ENCODE data around the gene IL11RA. TPM values are rescaled to one million over a fixed set of nuclear protein-coding genes. Genes with fewer than 3 reads are reported as not detected.

IL11RA gene
- total RNA-seq, 5 donors from 2014 or later (not counting 1 experiment from before 2014, with no cell fraction given): 166 to 220 (median 180) TPM

GRCh38 chr9:34628656-34629490, 23.1 kb upstream of the IL11RA start, which contains the start of gene ARID3C:
Gene ARID3C, minus strand, starts transcription at chr9:34629066. Its CDS starts 1,052 bp downstream, at chr9:34628014.
- Histone ChIP-seq H3K4me3 (ENCODE audit: control insufficient read depth in 1 of 2, extremely low read depth in 1 of 2, low read length in 1 of 2) (peak within 1 kb of the TSS; percentile 37 to 64), H3K27me3 (replicated peaks in 1 of 2; ENCODE audit: control insufficient read depth in 2 of 2, extremely low read depth in 1 of 2, insufficient read depth in 2 of 2, low read length in 1 of 2) (peaks cover 19 to 65% of the 10 kb centered on the region in 2 experiments), H3K27ac (ENCODE audit: low read length) (no peak within 1 kb of the TSS), H3K4me1 (ENCODE audit: control insufficient read depth in 1 of 2, extremely low read depth in 1 of 2, insufficient read depth in 2 of 2, low read length in 2 of 2) (peaks cover 4 to 32% of the 10 kb centered on the region in 2 experiments), H3K36me3 (ENCODE audit: control insufficient read depth in 2 of 2, extremely low read depth in 1 of 2, insufficient read depth in 1 of 2, low read length in 1 of 2) (no peaks in the 10 kb centered on the region), H3K9me3 (no peaks in the 10 kb centered on the region)
- H3K27ac Mint-ChIP-seq: peak within 1 kb of the TSS in 1 of 2 donors; percentile 70
- ATAC-seq (replicated peaks in 1 of 4) (peak; percentile 83 to 90 (median 87)), DNase-seq (peak in 20 of 35 experiments; percentile 19 to 64 (median 35))
- no peaks in the 10 kb centered on the region for H3K9me3 Mint-ChIP-seq
- ChIA-PET POLR2A (no interaction called here), CTCF (interaction anchor here (0.6 to 1.5 kb wide), 3 partner anchors 8 to 503 kb away, joined by 3 to 4 read pairs (median 3); partner anchors contain the start of genes DCTN3 (in 1 of the 2) and UBAP1 (in 1 of the 2))
- peak within 1 kb of the TSS; percentile 71 to 84 (median 83) for H3K4me3 Mint-ChIP-seq
- peaks cover 17 to 26% (median 22%) of the 10 kb centered on the region in 3 donors for H3K4me1 Mint-ChIP-seq
- WGBS (ENCODE audit: insufficient coverage): 1% methylated on average over 61 of the region's 69 CpGs
- H3K27me3 Mint-ChIP-seq: peaks cover 44 to 54% of the 10 kb centered on the region in 2 donors
- no peaks in the 10 kb centered on the region for H3K36me3 Mint-ChIP-seq

DNA sequence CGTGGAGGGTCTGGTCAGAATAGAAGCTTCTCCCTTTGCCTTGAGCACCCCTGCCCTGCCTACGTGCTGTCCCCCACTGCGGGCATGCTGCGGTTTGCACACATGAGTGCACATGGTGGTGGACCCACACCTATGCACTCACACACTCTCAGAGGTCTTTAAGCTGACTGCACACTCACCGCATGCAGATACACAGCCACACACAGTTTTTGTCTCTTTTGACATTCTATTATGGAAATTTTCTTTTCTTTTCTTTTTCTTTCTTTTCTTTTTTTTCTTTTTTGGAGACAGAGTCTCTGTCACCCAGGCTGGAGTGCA, 22.5 kb upstream of the IL11RA start:
- H3K27me3 ChIP-seq (replicated peaks in 1 of 2; ENCODE audit: control insufficient read depth in 2 of 2, extremely low read depth in 1 of 2, insufficient read depth in 2 of 2, low read length in 1 of 2): peaks cover 19 to 59% of the 10 kb centered on the region in 2 experiments
- H3K9me3 Mint-ChIP-seq: no peaks in the 10 kb centered on the region
- DNase-seq (no peak), ATAC-seq (replicated peaks in 1 of 4) (no peak)
- H3K4me1 ChIP-seq (ENCODE audit: control insufficient read depth in 1 of 2, extremely low read depth in 1 of 2, insufficient read depth in 2 of 2, low read length in 2 of 2): peaks cover 4 to 31% of the 10 kb centered on the region in 2 experiments
- ChIA-PET CTCF (interaction anchor here (0.6 to 1.5 kb wide), 2 partner anchors 9 to 174 kb away, joined by 4 to 6 read pairs; partner anchors contain the start of gene DCTN3 (in 1 of the 2)), POLR2A (no interaction called here)
- H3K36me3 Mint-ChIP-seq: no peaks in the 10 kb centered on the region
- peaks cover 19 to 27% (median 25%) of the 10 kb centered on the region in 3 donors for H3K4me1 Mint-ChIP-seq
- H3K36me3 ChIP-seq (ENCODE audit: control insufficient read depth in 2 of 2, extremely low read depth in 1 of 2, insufficient read depth in 1 of 2, low read length in 1 of 2): no peaks in the 10 kb centered on the region
- H3K27ac Mint-ChIP-seq: no peak overlapping the region
- peak overlapping the region in 1 of 2 donors; percentile 64 for H3K4me3 ChIP-seq (ENCODE audit: control insufficient read depth in 1 of 2, extremely low read depth in 1 of 2, low read length in 1 of 2)
- no peaks in the 10 kb centered on the region for H3K9me3 ChIP-seq
- 30% methylated on average over 3 of the region's 5 CpGs for WGBS (ENCODE audit: insufficient coverage)
- peak overlapping the region; percentile 71 to 84 (median 83) for H3K4me3 Mint-ChIP-seq
- no peak overlapping the region for H3K27ac ChIP-seq (ENCODE audit: low read length)
- peaks cover 43 to 49% of the 10 kb centered on the region in 2 donors for H3K27me3 Mint-ChIP-seq

- ChIA-PET CTCF (interaction anchor here in 1 of 2 donors (0.6 to 1.5 kb wide), 2 partner anchors 10 to 704 kb away, joined by 3 to 4 read pairs; partner anchors contain the start of gene DCTN3), POLR2A (no interaction called here)
- Histone ChIP-seq H3K4me3 (ENCODE audit: control insufficient read depth in 1 of 2, extremely low read depth in 1 of 2, low read length in 1 of 2) (no peak overlapping the region), H3K27me3 (replicated peaks in 1 of 2; ENCODE audit: control insufficient read depth in 2 of 2, extremely low read depth in 1 of 2, insufficient read depth in 2 of 2, low read length in 1 of 2) (peaks cover 17 to 48% of the 10 kb centered on the region in 2 experiments), H3K9me3 (no peaks in the 10 kb centered on the region), H3K27ac (ENCODE audit: low read length) (no peak overlapping the region), H3K36me3 (ENCODE audit: control insufficient read depth in 2 of 2, extremely low read depth in 1 of 2, insufficient read depth in 1 of 2, low read length in 1 of 2) (peaks cover 3 to 9% of the 10 kb centered on the region in 2 donors), H3K4me1 (ENCODE audit: control insufficient read depth in 1 of 2, extremely low read depth in 1 of 2, insufficient read depth in 2 of 2, low read length in 2 of 2) (peaks cover 6 to 31% of the 10 kb centered on the region in 2 experiments)
- WGBS (ENCODE audit: insufficient coverage): 58% methylated on average over 4 of the region's 5 CpGs
- Mint-ChIP-seq H3K36me3 (peaks cover 8% of the 10 kb centered on the region), H3K27me3 (peaks cover 43 to 45% of the 10 kb centered on the region in 2 donors), H3K27ac (peak overlapping the region in 1 of 2 donors; percentile 33), H3K4me3 (peak overlapping the region; percentile 56 to 84 (median 71)), H3K9me3 (no peaks in the 10 kb centered on the region), H3K4me1 (peaks cover 22 to 37% (median 27%) of the 10 kb centered on the region in 3 donors)
- ATAC-seq (replicated peaks in 1 of 4) (no peak), DNase-seq (no peak)
Measured at GRCh38 chr9:34630402-34631154, 21.4 kb upstream of the IL11RA start.

- DNase-seq: no peak
- 87% methylated on average over 3 of the region's 5 CpGs for WGBS (ENCODE audit: insufficient coverage)
- no peak overlapping the region for H3K4me3 Mint-ChIP-seq
- Histone ChIP-seq H3K9me3 (no peaks in the 10 kb centered on the region), H3K4me1 (ENCODE audit: control insufficient read depth in 1 of 2, extremely low read depth in 1 of 2, insufficient read depth in 2 of 2, low read length in 2 of 2) (peaks cover 14 to 46% of the 10 kb centered on the region in 2 experiments), H3K27ac (ENCODE audit: low read length) (no peak overlapping the region), H3K36me3 (ENCODE audit: control insufficient read depth in 2 of 2, extremely low read depth in 1 of 2, insufficient read depth in 1 of 2, low read length in 1 of 2) (peaks cover 3 to 9% of the 10 kb centered on the region in 2 donors), H3K27me3 (replicated peaks in 1 of 2; ENCODE audit: control insufficient read depth in 2 of 2, extremely low read depth in 1 of 2, insufficient read depth in 2 of 2, low read length in 1 of 2) (peaks cover 10 to 25% of the 10 kb centered on the region in 2 experiments), H3K4me3 (ENCODE audit: control insufficient read depth in 1 of 2, extremely low read depth in 1 of 2, low read length in 1 of 2) (no peak overlapping the region)
- H3K4me1 Mint-ChIP-seq: peaks cover 33 to 46% (median 37%) of the 10 kb centered on the region in 3 donors
- CTCF ChIA-PET: interaction anchor here (0.6 to 4.4 kb wide), 18 partner anchors 8 to 302 kb away, joined by 3 to 31 read pairs (median 6); partner anchors contain the start of genes DCTN3 (in 2 of the 2), GALT (in 2 of the 2), RPP25L (in 2 of the 2) and IL11RA (in 1 of the 2)
- peaks cover 8% of the 10 kb centered on the region for H3K36me3 Mint-ChIP-seq
- ATAC-seq (replicated peaks in 1 of 4): no peak
- POLR2A ChIA-PET: interaction anchor here in 1 of 2 donors (1.7 kb wide), 1 partner anchor 13 kb away, joined by 6 read pairs; the partner anchor contains the start of gene DCTN3
- peaks cover 21 to 22% of the 10 kb centered on the region in 2 donors for H3K27me3 Mint-ChIP-seq
- no peak overlapping the region for H3K27ac Mint-ChIP-seq
- no peaks in the 10 kb centered on the region for H3K9me3 Mint-ChIP-seq
Measured at GRCh38 chr9:34633166-34633565, 18.8 kb upstream of the IL11RA start.

DNA sequence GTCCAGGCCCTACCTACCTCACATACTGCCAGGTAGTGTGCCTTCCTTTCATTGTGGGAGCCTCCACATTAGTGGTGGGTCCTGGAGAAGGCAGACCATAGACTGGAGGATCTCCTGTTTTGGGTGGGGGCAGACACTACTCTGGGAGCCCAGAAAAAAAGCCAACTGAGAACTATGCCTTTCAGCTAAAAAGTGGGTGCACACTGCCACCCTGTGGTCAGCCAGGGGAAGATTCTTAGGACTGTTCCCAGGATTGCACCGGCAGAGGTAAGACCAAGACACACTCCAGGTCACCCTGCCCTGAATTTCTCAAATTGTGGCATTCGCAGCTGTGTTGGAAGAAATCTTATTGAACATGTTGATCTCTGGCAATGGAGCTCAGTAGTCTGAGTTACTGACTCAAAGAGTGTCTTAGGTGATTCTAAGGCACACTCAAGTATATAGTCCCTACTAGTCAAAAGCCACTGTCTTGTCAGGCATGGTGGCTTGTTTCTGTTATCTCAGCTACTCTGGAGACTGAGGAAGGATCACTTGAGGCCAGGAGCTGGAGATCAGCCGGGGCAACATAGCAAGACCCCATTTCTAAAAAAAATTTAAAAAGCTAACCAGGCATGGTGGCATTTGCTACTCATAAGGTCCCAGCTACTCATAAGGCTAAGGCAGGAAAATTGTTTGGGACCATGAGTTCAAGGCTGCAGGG, 18.0 kb upstream of the IL11RA start:
- ATAC-seq (replicated peaks in 1 of 4) (peak in 3 of 4 experiments; percentile 11 to 28 (median 20)), DNase-seq (peak; percentile 38 to 85 (median 68))
- CTCF ChIA-PET: interaction anchor here (0.6 to 4.4 kb wide), 23 partner anchors 9 to 436 kb away, joined by 3 to 31 read pairs (median 7); partner anchors contain the start of genes DCTN3 (in 2 of the 2), GALT (in 2 of the 2), RPP25L (in 2 of the 2) and IL11RA (in 1 of the 2)
- H3K27me3 ChIP-seq (replicated peaks in 1 of 2; ENCODE audit: control insufficient read depth in 2 of 2, extremely low read depth in 1 of 2, insufficient read depth in 2 of 2, low read length in 1 of 2): peaks cover 7 to 19% of the 10 kb centered on the region in 2 experiments
- Mint-ChIP-seq H3K4me3 (peak overlapping the region in 1 of 3 donors; percentile 4), H3K36me3 (peaks cover 8% of the 10 kb centered on the region), H3K4me1 (peaks cover 34 to 49% (median 39%) of the 10 kb centered on the region in 3 donors), H3K27me3 (peaks cover 16% of the 10 kb centered on the region in 2 donors), H3K27ac (no peak overlapping the region), H3K9me3 (no peaks in the 10 kb centered on the region)
- peaks cover 3 to 9% of the 10 kb centered on the region in 2 donors for H3K36me3 ChIP-seq (ENCODE audit: control insufficient read depth in 2 of 2, extremely low read depth in 1 of 2, insufficient read depth in 1 of 2, low read length in 1 of 2)
- no peaks in the 10 kb centered on the region for H3K9me3 ChIP-seq
- no peak overlapping the region for H3K27ac ChIP-seq (ENCODE audit: low read length)
- 30% methylated on average over 2 of the region's 3 CpGs for WGBS (ENCODE audit: insufficient coverage)
- H3K4me3 ChIP-seq (ENCODE audit: control insufficient read depth in 1 of 2, extremely low read depth in 1 of 2, low read length in 1 of 2): no peak overlapping the region
- peaks cover 13 to 46% of the 10 kb centered on the region in 2 experiments for H3K4me1 ChIP-seq (ENCODE audit: control insufficient read depth in 1 of 2, extremely low read depth in 1 of 2, insufficient read depth in 2 of 2, low read length in 2 of 2)
- POLR2A ChIA-PET: interaction anchor here (0.6 to 1.7 kb wide), 2 partner anchors 14 to 260 kb away, joined by 3 to 6 read pairs; partner anchors contain the start of gene DCTN3 (in 1 of the 2)

Measured in T-cell (primary cell).